ENCODE results near the gene ZCCHC14.

Gene ZCCHC14

DNA sequence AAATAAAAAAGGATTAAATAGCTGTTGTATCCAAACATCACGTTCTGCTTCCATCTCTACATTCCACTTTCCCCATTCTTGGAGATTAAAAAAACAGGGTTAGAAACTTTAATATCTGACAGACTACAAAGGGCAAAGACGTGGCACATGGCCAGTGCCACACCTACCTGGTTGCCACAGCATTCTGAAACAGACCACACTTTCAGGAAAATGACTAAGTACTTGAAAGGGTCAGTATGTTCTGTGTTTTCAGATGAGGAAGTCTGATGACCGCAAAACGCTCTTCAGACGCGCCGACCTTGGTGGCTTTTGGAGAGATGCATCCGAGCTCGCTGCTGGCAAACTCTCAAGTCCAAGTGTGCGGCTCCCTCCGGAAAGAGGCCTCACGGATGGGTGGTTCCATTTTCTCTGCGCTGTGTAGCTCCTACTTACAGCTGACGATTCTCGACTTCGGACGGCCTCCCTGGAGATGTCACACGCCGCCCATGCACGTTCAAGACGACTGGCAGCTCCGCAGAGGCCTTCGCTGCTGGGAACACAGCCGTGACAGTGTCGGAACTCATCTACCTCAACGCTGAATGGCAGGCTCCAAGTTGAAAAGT, 85.2 kb downstream of the ZCCHC14 start:
- TF ChIP-seq, protein P1, sequence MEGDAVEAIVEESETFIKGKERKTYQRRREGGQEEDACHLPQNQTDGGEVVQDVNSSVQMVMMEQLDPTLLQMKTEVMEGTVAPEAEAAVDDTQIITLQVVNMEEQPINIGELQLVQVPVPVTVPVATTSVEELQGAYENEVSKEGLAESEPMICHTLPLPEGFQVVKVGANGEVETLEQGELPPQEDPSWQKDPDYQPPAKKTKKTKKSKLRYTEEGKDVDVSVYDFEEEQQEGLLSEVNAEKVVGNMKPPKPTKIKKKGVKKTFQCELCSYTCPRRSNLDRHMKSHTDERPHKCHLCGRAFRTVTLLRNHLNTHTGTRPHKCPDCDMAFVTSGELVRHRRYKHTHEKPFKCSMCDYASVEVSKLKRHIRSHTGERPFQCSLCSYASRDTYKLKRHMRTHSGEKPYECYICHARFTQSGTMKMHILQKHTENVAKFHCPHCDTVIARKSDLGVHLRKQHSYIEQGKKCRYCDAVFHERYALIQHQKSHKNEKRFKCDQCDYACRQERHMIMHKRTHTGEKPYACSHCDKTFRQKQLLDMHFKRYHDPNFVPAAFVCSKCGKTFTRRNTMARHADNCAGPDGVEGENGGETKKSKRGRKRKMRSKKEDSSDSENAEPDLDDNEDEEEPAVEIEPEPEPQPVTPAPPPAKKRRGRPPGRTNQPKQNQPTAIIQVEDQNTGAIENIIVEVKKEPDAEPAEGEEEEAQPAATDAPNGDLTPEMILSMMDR (IDR thresholded peaks at IDR 0.05; ENCODE audit: borderline replicate concordance, insufficient read depth, low read depth, low read length) = no peak

DNA sequence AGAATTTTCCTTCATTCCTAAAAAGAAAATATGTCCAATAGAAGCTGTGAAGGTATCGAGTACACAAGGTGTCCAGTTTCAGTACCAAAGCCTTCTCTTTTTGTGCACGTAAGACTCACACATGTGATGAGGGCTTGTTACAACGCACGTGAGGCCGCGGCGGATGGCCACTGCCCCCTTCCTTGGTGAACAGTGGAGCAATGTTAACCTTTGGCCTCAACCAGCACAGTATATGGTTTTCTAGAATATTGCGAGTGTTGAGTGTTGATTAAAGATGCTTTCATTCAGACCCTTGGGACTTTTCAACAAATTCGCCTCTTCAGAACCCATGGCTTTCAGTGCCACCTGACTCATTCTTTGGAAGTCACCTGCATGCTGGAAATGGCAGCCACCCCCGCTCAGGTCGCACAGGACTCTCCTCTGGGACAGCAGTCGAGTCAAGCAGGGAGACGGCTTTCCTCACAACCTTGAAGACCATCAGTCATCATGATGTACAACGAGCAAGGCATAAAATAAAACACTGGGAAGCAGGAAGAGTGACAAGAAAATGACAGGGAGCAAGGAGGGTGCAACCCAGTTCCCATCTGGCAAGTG, 86.2 kb downstream of the ZCCHC14 start:
- TF ChIP-seq, protein P1 (IDR thresholded peaks at IDR 0.05; ENCODE audit: borderline replicate concordance, insufficient read depth, low read depth, low read length) = no peak
- no peak overlapping the region for H3K4me3 ChIP-seq (ENCODE audit: low read depth, low read length)

More for the DNA sequence above, 85.2 kb downstream of the ZCCHC14 start:
- no peak overlapping the region for H3K4me3 ChIP-seq (ENCODE audit: low read depth, low read length)

GRCh38 chr16:87404764-87405625, 87.8 kb downstream of the ZCCHC14 start:
- TF ChIP-seq, protein P1 (IDR thresholded peaks at IDR 0.05; ENCODE audit: borderline replicate concordance, insufficient read depth, low read depth, low read length) = no peak

GRCh38 chr16:87395181-87395842, 97.5 kb downstream of the ZCCHC14 start:
- H3K4me3 ChIP-seq (ENCODE audit: low read depth, low read length) = no peak overlapping the region
- TF ChIP-seq, protein P1 (IDR thresholded peaks at IDR 0.05; ENCODE audit: borderline replicate concordance, insufficient read depth, low read depth, low read length) = no peak

More at GRCh38 chr16:87404764-87405625, 87.8 kb downstream of the ZCCHC14 start:
- no peak overlapping the region for H3K4me3 ChIP-seq (ENCODE audit: low read depth, low read length)

DNA sequence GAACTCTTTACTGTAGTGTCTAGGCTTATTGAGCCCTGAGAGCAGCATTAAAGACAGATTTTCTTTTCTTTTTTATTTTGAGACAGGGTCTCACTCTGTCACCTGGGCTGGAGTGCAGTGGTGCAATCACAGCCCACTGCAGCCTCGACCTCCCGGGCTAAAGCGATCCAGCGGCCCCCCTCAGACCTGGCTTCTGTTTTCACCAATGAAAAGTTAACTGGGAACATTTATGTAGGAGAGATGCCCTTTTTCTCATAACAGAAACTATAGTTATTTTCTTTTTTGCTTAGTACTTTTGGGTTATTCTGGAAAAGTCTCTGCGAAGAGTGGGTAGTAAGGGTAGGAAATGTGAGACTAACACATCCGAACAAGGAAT, 99.2 kb downstream of the ZCCHC14 start:
- TF ChIP-seq, protein P1 (IDR thresholded peaks at IDR 0.05; ENCODE audit: borderline replicate concordance, insufficient read depth, low read depth, low read length) = no peak
- no peak overlapping the region for H3K4me3 ChIP-seq (ENCODE audit: low read depth, low read length)

DNA sequence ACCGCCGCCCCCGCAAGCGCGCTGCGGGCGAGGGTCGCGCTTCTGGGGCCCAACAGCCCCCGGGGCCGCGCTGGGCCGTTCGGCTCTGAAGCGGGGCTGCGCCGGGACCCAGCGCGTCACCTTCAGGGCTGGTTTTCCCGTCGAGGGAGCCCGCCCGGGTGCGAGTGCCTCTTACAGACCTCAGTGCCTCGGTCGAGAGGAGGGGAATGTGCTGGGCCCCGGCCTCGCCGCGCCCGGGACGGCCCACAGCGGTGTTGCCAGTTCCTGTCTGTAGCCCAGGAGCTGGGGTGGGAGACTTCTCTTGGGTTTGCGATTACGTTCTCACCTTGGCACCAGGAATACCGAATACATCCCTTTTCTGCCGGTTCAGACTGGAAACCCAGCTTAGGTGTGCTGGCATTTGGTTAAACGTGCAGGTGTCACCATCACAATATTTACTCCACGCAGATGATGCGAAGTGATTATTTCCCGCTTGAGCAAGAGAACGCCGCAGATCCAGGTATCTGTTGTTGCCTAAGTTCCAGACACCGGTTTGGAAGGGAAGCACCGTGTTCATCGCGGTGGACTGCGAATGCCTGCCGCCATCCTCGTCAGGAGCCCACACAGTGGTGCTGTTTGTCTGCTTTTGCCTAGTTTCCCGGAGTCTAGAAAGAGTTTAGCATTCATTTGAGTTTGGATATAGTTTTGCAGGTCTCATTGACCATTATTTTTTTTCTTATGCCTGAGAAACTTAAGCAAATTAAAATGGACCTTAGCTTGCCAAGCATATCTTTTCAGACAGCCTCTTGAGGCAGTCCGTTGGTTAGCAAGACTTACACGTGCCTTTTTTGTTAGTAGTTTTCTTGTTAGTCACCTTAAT, 99.8 kb downstream of the ZCCHC14 start:
- TF ChIP-seq, protein P1 (IDR thresholded peaks at IDR 0.05; ENCODE audit: borderline replicate concordance, insufficient read depth, low read depth, low read length) = no peak
- peak overlapping the region; percentile 57 for H3K4me3 ChIP-seq (ENCODE audit: low read depth, low read length)
